Thyroid gland (tissue), 4 donors: ENCODE results near the gene AGPAT1. TPM values are rescaled to one million over a fixed set of nuclear protein-coding genes. Genes with fewer than 3 reads are reported as not detected.
"Not testable (repeated sequence)": the region's sequence is repeated elsewhere in the genome, so short reads cannot be mapped to it uniquely, and the experiment has no call there.

Experiments used
- DNase-seq, 2 donors: peaks; one replicate each; pipeline ENCODE4 v3.0.0-alpha.2; 2019
- H3K27ac ChIP-seq, 3 donors: fragments of 200-600 bp; sonication (generic); 1 replicate in 2 of 3; 2 replicates in 1 of 3; pipeline ENCODE4 v1.5.1; 2016 to 2019; ENCODE audit warnings: mild to moderate bottlenecking in 1 of 3, moderate library complexity in 1 of 3
- H3K27me3 ChIP-seq: fragments of 200-600 bp; sonication (generic); one replicate; pipeline ENCODE4 v1.5.1; 2019
- H3K36me3 ChIP-seq, 2 donors: fragments of 200-600 bp; sonication (generic); one replicate each; pipeline ENCODE4 v1.5.1; 2016 to 2019
- H3K4me1 ChIP-seq, 2 donors: fragments of 200-600 bp; sonication (generic); one replicate each; pipeline ENCODE4 v1.5.1; 2017 to 2019
- H3K4me3 ChIP-seq, 3 donors: fragments of 200-600 bp; sonication (generic); replicated peaks in 1 of 3; 1 replicate in 2 of 3; 2 replicates in 1 of 3; pipeline ENCODE4 v1.5.1; 2016; ENCODE audit warnings: mild to moderate bottlenecking in 1 of 3
- H3K9me3 ChIP-seq: fragments of 200-600 bp; sonication (generic); one replicate; pipeline ENCODE4 v1.5.1; 2017
- POLR2A ChIP-seq, 2 donors: fragments of 450-650 bp; IDR thresholded peaks; one replicate each; pipeline ENCODE4 v1.6.1; 2017; ENCODE audit warnings: antibody characterized with exemption in 2 of 2, mild to moderate bottlenecking in 2 of 2, moderate library complexity in 1 of 2
- WGBS, 2 donors: methylation state at CpG; one replicate each; pipeline ENCODE4 v1.1.5; 2017; 5-methylcytosine and 5-hydroxymethylcytosine counted together
- intact Hi-C: fragments of 100-400 bp; cut with DNase I; formaldehyde crosslinking; loops from one replicate; pipeline ENCODE4 v1.15.1; 2023
- total RNA-seq, 4 donors: library from RNA; depleted of rRNA; stranded (reverse); fragments of >200 nt; gene quantifications; one replicate each; pipeline ENCODE4 v1.2.3, GENCODE V29; 2016
- TF ChIP-seq, protein P1 (sequence below), 6 experiments: fragments of 200-600 bp in 3 of 6; fragments of 450-650 bp in 3 of 6; sonication (generic) in 3 of 6; IDR thresholded peaks; one replicate each; pipeline ENCODE4 v1.5.1; 2016 to 2019; ENCODE audit warnings: antibody characterized with exemption in 6 of 6, mild to moderate bottlenecking in 2 of 6, inconsistent platforms in 1 of 6, moderate library complexity in 1 of 6

Gene AGPAT1
- total RNA-seq, 4 donors from 2014 or later, result 48.6 to 69.2 (median 54.8) TPM

DNA sequence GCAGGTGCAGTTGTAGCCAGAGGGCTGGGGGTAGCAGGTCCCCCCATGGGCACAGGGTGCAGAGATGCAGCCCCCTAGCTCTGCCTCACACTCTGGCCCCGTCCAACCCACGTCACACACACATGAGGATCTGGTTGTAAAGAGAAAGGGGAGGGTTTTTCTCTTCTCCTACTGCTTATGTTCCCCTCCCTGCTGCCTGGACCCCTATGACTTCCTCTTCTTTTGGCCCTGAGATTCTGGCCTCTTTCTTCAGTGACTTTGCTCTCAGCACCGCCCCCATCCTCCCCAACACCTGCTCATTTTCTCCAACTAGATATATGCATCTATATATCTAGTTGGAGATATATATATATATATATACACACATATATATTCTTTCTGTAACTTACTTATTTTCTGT, 38.2 kb upstream of the AGPAT1 start:
- no peaks in the 10 kb centered on the region for H3K4me1 ChIP-seq
- no peak overlapping the region for H3K27ac ChIP-seq
- no peak overlapping the region for H3K4me3 ChIP-seq
- no peaks in the 10 kb centered on the region for H3K36me3 ChIP-seq
- H3K27me3 ChIP-seq, result no peaks in the 10 kb centered on the region
- no peaks in the 10 kb centered on the region for H3K9me3 ChIP-seq
- WGBS, 2 donors, result 82 to 92% methylated on average over 3 of the region's 3 CpGs
- no peak for DNase-seq
- TF ChIP-seq, protein P1, sequence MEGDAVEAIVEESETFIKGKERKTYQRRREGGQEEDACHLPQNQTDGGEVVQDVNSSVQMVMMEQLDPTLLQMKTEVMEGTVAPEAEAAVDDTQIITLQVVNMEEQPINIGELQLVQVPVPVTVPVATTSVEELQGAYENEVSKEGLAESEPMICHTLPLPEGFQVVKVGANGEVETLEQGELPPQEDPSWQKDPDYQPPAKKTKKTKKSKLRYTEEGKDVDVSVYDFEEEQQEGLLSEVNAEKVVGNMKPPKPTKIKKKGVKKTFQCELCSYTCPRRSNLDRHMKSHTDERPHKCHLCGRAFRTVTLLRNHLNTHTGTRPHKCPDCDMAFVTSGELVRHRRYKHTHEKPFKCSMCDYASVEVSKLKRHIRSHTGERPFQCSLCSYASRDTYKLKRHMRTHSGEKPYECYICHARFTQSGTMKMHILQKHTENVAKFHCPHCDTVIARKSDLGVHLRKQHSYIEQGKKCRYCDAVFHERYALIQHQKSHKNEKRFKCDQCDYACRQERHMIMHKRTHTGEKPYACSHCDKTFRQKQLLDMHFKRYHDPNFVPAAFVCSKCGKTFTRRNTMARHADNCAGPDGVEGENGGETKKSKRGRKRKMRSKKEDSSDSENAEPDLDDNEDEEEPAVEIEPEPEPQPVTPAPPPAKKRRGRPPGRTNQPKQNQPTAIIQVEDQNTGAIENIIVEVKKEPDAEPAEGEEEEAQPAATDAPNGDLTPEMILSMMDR (IDR thresholded peaks at IDR 0.05), result no peak
- no peak for TF ChIP-seq POLR2A (IDR thresholded peaks at IDR 0.05)
- intact Hi-C loops, result no loop called here

DNA sequence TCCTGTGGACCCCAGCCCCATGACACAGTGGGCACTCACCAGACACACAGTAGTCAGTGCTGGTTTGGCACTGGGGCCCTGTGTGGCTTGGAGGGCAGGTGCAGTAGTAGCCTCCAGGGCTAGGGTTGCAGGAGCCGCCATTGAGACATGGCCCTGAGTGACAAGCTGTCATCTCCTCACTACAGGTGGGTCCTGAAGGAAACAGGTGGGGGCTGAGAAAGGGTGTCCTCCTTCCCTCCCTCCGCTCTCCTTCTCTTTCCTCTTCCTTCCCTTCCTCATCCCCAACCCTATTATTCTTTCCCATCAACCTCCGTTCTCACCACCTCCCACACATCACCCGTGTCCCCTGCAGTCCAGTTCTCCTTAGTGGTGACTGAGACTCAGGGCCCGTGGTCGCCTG, 37.8 kb upstream of the AGPAT1 start:
- no peaks in the 10 kb centered on the region for H3K36me3 ChIP-seq
- H3K27ac ChIP-seq, result no peak overlapping the region
- no peaks in the 10 kb centered on the region for H3K9me3 ChIP-seq
- intact Hi-C loops, result no loop called here
- H3K4me3 ChIP-seq, result no peak overlapping the region
- no peak for DNase-seq
- TF ChIP-seq POLR2A (IDR thresholded peaks at IDR 0.05), result no peak
- TF ChIP-seq, protein P1 (IDR thresholded peaks at IDR 0.05), result no peak
- no peaks in the 10 kb centered on the region for H3K4me1 ChIP-seq
- H3K27me3 ChIP-seq, result no peaks in the 10 kb centered on the region
- WGBS, 2 donors, result 92 to 96% methylated on average over 6 of the region's 6 CpGs

DNA sequence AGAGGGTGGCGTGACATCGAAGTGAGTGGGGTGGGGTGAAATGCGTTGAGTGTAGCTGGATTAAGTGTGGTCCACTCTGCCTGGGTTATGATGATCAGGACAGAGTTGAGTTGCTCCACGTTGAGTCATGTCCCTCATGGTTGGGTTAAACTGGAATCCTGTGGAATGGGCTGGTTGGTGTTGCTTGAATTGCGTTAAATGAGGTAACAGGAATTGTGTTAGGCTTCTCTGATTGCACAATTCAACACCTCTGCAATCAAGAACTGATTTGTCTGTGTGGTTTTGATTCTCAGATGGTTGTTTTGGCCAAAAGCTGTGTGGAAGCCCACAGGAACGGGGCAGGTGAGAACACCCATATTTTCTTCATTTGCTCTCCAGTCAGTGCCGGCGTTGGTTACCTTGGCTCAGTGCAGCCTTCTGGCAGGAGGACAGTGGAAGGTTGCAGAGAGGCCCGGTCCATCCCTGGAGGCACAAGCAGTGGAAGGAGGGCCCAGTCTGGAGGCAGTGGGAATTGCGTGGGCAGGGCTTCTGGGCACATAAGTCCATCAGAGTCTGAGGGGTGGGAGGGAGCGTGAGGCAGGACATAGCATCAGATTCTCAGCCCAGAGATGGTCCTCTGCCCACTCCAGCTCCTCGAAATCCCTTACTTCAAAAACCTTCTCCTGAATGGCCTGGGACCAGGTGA, 36.3 kb upstream of the AGPAT1 start:
- no peaks in the 10 kb centered on the region for H3K27me3 ChIP-seq
- H3K36me3 ChIP-seq, result no peaks in the 10 kb centered on the region
- no peak overlapping the region for H3K27ac ChIP-seq
- no peak overlapping the region for H3K4me3 ChIP-seq
- intact Hi-C loops, result no loop called here
- 86% methylated on average over 12 of the region's 12 CpGs for WGBS, 2 donors
- no peaks in the 10 kb centered on the region for H3K4me1 ChIP-seq
- no peaks in the 10 kb centered on the region for H3K9me3 ChIP-seq
- TF ChIP-seq, protein P1 (IDR thresholded peaks at IDR 0.05), result no peak
- TF ChIP-seq POLR2A (IDR thresholded peaks at IDR 0.05), result no peak
- DNase-seq, result no peak

DNA sequence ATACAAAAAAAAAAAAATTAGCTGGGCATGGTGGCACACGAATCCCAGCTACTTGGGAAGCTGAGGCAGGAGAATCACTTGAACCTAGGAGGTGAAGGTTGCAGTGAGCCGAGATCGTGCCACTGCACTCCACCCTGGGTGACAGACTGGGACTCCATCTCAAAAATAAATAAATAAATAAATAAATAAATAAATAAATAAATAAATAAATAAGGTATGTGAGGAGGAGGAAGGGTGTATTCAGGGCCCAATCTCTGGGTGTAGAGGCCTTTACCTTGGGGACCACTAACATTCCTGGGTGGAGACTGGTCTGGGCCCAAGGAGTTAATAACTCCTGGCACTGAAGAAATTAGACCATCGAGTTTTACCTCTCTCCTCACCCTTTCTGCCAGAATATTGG, 35.5 kb upstream of the AGPAT1 start:
- H3K4me1 ChIP-seq, H3K4me3 ChIP-seq, H3K27me3 ChIP-seq, intact Hi-C loops, H3K27ac ChIP-seq, DNase-seq, H3K9me3 ChIP-seq, H3K36me3 ChIP-seq: not testable (repeated sequence)
- 81% methylated on average over 4 of the region's 4 CpGs for WGBS, 2 donors

DNA sequence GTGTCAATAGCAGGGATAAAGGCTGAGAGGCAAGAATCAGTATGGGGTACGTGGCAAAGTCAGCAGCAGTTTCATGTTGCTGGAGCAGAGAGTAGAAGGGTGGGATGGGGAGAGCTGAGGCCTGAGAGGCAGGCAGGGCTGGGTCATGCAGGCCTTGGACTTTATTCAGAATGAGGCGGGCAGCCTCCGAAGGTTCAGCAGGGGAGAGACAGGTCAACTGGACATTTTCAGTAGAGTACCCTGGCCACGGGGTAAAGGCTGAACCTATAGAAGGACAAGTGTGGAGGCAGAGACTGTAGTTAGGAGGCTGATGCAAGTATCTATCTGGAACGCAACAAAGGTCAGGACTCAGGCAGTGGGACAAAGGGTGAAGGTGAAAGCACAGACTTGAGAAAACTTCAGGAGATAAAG, 34.3 kb upstream of the AGPAT1 start:
- H3K4me1 ChIP-seq, result no peaks in the 10 kb centered on the region
- WGBS, 2 donors, result 94 to 95% methylated on average over 5 of the region's 5 CpGs
- intact Hi-C loops, result no loop called here
- no peak overlapping the region for H3K27ac ChIP-seq
- no peaks in the 10 kb centered on the region for H3K27me3 ChIP-seq
- TF ChIP-seq, protein P1 (IDR thresholded peaks at IDR 0.05), result no peak
- no peak for TF ChIP-seq POLR2A (IDR thresholded peaks at IDR 0.05)
- no peak for DNase-seq
- no peak overlapping the region for H3K4me3 ChIP-seq
- no peaks in the 10 kb centered on the region for H3K9me3 ChIP-seq
- no peaks in the 10 kb centered on the region for H3K36me3 ChIP-seq
